Omental fat pad (tissue), 4 donors: ENCODE results near the gene CTAG1B. TPM values are rescaled to one million over a fixed set of nuclear protein-coding genes. Genes with fewer than 3 reads are reported as not detected.

Experiments used
- ATAC-seq: fragments of 150-250 bp; one replicate; pipeline ENCODE4 v1.9.1; 2016; ENCODE audit warnings: mild to moderate bottlenecking, moderate library complexity; ENCODE audit not compliant: low FRiP score
- DNase-seq: peaks from one replicate; pipeline ENCODE4 v3.0.0-alpha.2; 2019; ENCODE audit warnings: low spot score
- CTCF ChIP-seq, 3 donors: fragments of 450-650 bp; IDR thresholded peaks; one replicate each; pipeline ENCODE4 v1.5.1; 2016 to 2017; ENCODE audit warnings: antibody characterized with exemption in 3 of 3, mild to moderate bottlenecking in 3 of 3, moderate library complexity in 2 of 3
- total RNA-seq, 4 donors: library from RNA; depleted of rRNA; stranded (reverse); fragments of >200 nt; gene quantifications; one replicate each; pipeline ENCODE4 v1.1.0, GENCODE V29; 2016

Gene CTAG1B
- total RNA-seq, 4 donors from 2014 or later: not detected

GRCh38 chrX:154607370-154607769, 11.7 kb downstream of the CTAG1B start:
- no peak for ATAC-seq
- no peak for TF ChIP-seq CTCF (IDR thresholded peaks at IDR 0.05)
- no peak for DNase-seq

GRCh38 chrX:154605566-154605965, 13.5 kb downstream of the CTAG1B start:
- no peak for TF ChIP-seq CTCF (IDR thresholded peaks at IDR 0.05)
- ATAC-seq: no peak
- no peak for DNase-seq

GRCh38 chrX:154603438-154604430, 15.3 kb downstream of the CTAG1B start:
- TF ChIP-seq CTCF (IDR thresholded peaks at IDR 0.05): no peak
- ATAC-seq (peak; percentile 53), DNase-seq (no peak)

- DNase-seq: no peak
- ATAC-seq: no peak
- no peak for TF ChIP-seq CTCF (IDR thresholded peaks at IDR 0.05)
These were observed 16.2 kb downstream of the CTAG1B start for GRCh38 chrX:154602766-154603437.

- no peak for ATAC-seq
- no peak for TF ChIP-seq CTCF (IDR thresholded peaks at IDR 0.05)
- no peak for DNase-seq
These were observed 16.9 kb downstream of the CTAG1B start for GRCh38 chrX:154602226-154602625.

GRCh38 chrX:154600759-154601374, 18.2 kb downstream of the CTAG1B start:
- ATAC-seq (no peak), DNase-seq (no peak)

More at GRCh38 chrX:154600759-154601374, 18.2 kb downstream of the CTAG1B start:
- no peak for TF ChIP-seq CTCF (IDR thresholded peaks at IDR 0.05)
